ENCODE results near the gene MPPED1.

The MPPED1 gene

DNA sequence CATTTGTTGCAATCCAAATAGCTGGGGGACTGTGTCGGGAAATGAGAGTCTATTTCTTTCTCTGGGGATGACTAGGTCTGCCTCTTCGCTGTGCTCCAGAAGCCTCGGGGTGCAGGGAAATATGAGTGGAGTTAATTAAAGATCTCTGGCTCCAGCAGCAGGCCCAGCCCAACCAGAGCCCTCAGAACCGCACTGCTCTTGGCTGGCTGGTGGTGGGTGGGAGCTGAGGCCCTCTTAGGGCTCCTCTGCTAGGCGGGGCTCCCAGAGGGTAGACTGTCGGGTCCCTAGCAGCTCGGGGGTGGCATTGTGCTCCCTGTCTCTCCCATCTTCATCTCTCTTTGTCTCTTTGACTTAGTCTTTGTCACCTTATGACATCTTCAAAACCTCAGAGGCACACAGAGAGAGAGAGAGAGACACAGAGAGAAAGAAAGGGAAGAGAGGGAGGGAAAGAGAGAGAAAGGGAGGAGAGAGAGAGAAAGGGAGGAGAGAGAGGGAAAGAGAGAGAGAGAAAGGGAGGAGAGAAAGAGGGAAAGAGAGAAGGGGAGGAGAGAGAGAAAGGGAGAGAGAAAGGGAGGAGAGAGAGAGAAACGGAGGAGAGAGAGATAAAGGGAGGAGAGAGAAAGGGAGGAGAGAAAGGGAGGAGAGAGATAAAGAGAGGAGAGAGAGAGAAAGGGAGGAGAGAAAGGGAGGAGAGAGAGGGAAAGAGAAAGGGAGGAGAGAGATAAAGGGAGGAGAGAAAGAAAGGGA lies 20.2 kb downstream of the MPPED1 start:
- no peak for TF ChIP-seq CTCF (IDR thresholded peaks at IDR 0.05; ENCODE audit: insufficient read depth, low read length, poor library complexity, severe bottlenecking)
- TF ChIP-seq EZH2phosphoT487 (conservative IDR thresholded peaks at IDR 0.05; ENCODE audit: low read length), result no peak
- no peak overlapping the region for H2AFZ ChIP-seq (ENCODE audit: low read depth, low read length, severe bottlenecking)
- H3K9ac ChIP-seq (ENCODE audit: low read length), result no peak overlapping the region
- no peak overlapping the region for H3K27ac ChIP-seq (ENCODE audit: low read depth, low read length)
- H3K4me3 ChIP-seq (ENCODE audit: insufficient read depth, low read length, poor library complexity, severe bottlenecking), result no peak overlapping the region
- H3K9me2 ChIP-seq (replicated peaks; ENCODE audit: insufficient read depth, low read length), result no peaks in the 10 kb centered on the region
- H3K27me3 ChIP-seq (ENCODE audit: low read length), result no peaks in the 10 kb centered on the region
- no peaks in the 10 kb centered on the region for H3F3A ChIP-seq (ENCODE audit: insufficient read depth)
- no peaks in the 10 kb centered on the region for H4K20me1 ChIP-seq (ENCODE audit: low read depth, low read length)
- no peaks in the 10 kb centered on the region for H3K36me3 ChIP-seq (ENCODE audit: low read length)
- H3K79me2 ChIP-seq (ENCODE audit: insufficient read depth, low read length), result no peaks in the 10 kb centered on the region
- H3K9me3 ChIP-seq (ENCODE audit: insufficient read depth, low read length), result no peaks in the 10 kb centered on the region
- H3K4me2 ChIP-seq (ENCODE audit: low read depth, low read length, poor library complexity, severe bottlenecking), result no peak overlapping the region

DNA sequence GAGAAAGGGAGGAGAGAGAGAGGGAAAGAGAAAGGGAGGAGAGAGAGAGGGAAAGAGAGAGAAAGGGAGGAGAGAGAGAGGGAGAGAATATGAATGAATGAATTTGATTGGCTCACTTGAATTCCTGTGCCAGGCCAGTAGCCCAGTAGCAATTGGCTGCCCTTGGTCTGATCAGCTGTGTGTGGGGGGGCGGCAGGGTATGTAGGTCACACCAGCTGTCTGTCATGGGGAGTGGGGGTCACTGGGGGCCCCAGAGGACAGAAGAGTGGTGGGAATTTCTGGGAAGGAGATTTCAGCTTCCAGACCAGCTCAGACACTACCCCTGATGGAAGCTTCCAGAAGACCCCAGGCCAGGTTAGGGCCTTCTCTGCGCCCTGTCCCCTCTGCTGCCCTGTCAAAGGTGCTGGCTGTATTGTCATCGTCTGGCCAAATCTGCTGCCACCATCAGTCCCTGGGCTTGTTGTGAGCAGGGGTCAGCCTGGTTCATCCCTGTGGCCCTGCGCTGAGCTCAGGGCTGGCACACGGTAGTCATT lies 21.1 kb downstream of the MPPED1 start:
- H3K9me2 ChIP-seq (replicated peaks; ENCODE audit: insufficient read depth, low read length), result no peaks in the 10 kb centered on the region
- H3K9me3 ChIP-seq (ENCODE audit: insufficient read depth, low read length), result no peaks in the 10 kb centered on the region
- H4K20me1 ChIP-seq (ENCODE audit: low read depth, low read length), result no peaks in the 10 kb centered on the region
- TF ChIP-seq EZH2phosphoT487 (conservative IDR thresholded peaks at IDR 0.05; ENCODE audit: low read length) (no peak), CTCF (IDR thresholded peaks at IDR 0.05; ENCODE audit: insufficient read depth, low read length, poor library complexity, severe bottlenecking) (no peak)
- no peaks in the 10 kb centered on the region for H3K36me3 ChIP-seq (ENCODE audit: low read length)
- H3F3A ChIP-seq (ENCODE audit: insufficient read depth), result no peaks in the 10 kb centered on the region
- no peak overlapping the region for H3K9ac ChIP-seq (ENCODE audit: low read length)
- H3K27ac ChIP-seq (ENCODE audit: low read depth, low read length), result no peak overlapping the region
- no peak overlapping the region for H2AFZ ChIP-seq (ENCODE audit: low read depth, low read length, severe bottlenecking)
- no peaks in the 10 kb centered on the region for H3K27me3 ChIP-seq (ENCODE audit: low read length)
- H3K4me3 ChIP-seq (ENCODE audit: insufficient read depth, low read length, poor library complexity, severe bottlenecking), result no peak overlapping the region
- H3K79me2 ChIP-seq (ENCODE audit: insufficient read depth, low read length), result no peaks in the 10 kb centered on the region
- H3K4me2 ChIP-seq (ENCODE audit: low read depth, low read length, poor library complexity, severe bottlenecking), result no peak overlapping the region

- Histone ChIP-seq H4K20me1 (ENCODE audit: low read depth, low read length) (no peaks in the 10 kb centered on the region), H3K9ac (ENCODE audit: low read length) (no peak overlapping the region), H3K79me2 (ENCODE audit: insufficient read depth, low read length) (no peaks in the 10 kb centered on the region), H2AFZ (ENCODE audit: low read depth, low read length, severe bottlenecking) (no peak overlapping the region), H3K4me3 (ENCODE audit: insufficient read depth, low read length, poor library complexity, severe bottlenecking) (no peak overlapping the region), H3K9me3 (ENCODE audit: insufficient read depth, low read length) (no peaks in the 10 kb centered on the region), H3F3A (ENCODE audit: insufficient read depth) (no peaks in the 10 kb centered on the region), H3K27ac (ENCODE audit: low read depth, low read length) (no peak overlapping the region), H3K27me3 (ENCODE audit: low read length) (no peaks in the 10 kb centered on the region), H3K36me3 (ENCODE audit: low read length) (no peaks in the 10 kb centered on the region), H3K9me2 (replicated peaks; ENCODE audit: insufficient read depth, low read length) (no peaks in the 10 kb centered on the region), H3K4me2 (ENCODE audit: low read depth, low read length, poor library complexity, severe bottlenecking) (no peak overlapping the region)
- TF ChIP-seq CTCF (IDR thresholded peaks at IDR 0.05; ENCODE audit: insufficient read depth, low read length, poor library complexity, severe bottlenecking) (no peak), EZH2phosphoT487 (conservative IDR thresholded peaks at IDR 0.05; ENCODE audit: low read length) (no peak)
Measured at GRCh38 chr22:43433451-43434274, 21.8 kb downstream of the MPPED1 start.

Data from SU-DHL-6 (cell line).